NCI-H748 (cell line): ENCODE results near the gene GPATCH1.
A peak's percentile ranks its signal among the peaks of the same experiment; 100 is the strongest.
"Not testable (repeated sequence)": the region's sequence is repeated elsewhere in the genome, so short reads cannot be mapped to it uniquely, and the experiment has no call there.

Experiments used
- DNase-seq: peaks from one replicate; lab custom pipeline; 2025; ENCODE audit not compliant: unreplicated experiment; lab: John Stamatoyannopoulos, UW

GPATCH1 gene, protein sequence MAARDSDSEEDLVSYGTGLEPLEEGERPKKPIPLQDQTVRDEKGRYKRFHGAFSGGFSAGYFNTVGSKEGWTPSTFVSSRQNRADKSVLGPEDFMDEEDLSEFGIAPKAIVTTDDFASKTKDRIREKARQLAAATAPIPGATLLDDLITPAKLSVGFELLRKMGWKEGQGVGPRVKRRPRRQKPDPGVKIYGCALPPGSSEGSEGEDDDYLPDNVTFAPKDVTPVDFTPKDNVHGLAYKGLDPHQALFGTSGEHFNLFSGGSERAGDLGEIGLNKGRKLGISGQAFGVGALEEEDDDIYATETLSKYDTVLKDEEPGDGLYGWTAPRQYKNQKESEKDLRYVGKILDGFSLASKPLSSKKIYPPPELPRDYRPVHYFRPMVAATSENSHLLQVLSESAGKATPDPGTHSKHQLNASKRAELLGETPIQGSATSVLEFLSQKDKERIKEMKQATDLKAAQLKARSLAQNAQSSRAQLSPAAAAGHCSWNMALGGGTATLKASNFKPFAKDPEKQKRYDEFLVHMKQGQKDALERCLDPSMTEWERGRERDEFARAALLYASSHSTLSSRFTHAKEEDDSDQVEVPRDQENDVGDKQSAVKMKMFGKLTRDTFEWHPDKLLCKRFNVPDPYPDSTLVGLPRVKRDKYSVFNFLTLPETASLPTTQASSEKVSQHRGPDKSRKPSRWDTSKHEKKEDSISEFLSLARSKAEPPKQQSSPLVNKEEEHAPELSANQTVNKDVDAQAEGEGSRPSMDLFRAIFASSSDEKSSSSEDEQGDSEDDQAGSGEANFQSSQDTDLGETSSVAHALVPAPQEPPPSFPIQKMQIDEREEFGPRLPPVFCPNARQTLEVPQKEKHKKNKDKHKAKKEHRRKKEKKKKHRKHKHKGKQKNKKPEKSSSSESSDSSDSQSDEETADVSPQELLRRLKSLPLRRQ

DNA sequence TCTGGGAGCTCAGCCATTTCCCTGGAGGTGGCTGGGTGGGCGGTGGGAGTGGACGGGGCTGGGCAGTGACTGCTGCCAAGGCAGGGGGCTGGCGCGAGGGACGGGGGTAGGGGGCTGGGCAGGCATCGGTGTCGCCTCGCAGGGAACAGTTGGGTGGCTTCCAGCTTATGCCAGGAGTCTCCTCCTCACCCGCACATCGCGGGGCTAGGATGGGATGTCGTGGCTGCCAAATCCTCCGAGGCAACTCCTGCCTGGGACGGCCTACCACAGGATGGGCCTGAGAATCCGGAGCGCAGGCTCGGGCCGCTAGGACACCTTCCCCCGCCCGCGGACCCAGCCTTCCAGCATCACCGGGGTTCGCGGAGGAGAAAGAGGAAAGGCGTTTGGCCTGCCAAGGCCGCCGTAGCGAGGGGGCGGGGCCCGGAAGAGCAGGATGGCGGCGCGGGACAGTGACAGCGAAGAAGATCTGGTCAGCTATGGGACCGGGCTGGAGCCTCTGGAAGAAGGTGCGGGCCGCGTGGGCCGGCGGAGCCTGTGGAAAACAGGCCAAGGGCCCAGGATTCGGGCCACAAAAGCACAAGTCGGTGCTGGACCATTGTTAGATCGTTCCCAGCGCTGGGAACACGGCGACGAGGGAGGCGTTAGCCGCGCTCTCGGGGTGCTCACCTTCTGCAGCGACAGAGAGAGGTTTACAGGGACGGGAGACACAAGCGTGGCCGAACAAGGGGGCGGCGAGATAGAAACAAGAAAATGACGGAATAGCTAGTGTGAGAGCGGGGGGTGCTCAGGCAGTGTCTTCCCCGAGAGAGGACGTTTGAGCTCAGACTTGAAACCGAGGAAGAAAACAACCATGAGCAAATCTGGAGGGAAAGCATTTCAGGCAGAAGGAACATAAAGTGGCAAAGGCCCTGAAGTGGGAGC is at the start of gene GPATCH1:
Gene GPATCH1 (plus strand): TSS at position 421 of the 921 bp plus-strand sequence. CDS start 13 bp downstream, at position 434.
- DNase-seq: peak; percentile 90

DNA sequence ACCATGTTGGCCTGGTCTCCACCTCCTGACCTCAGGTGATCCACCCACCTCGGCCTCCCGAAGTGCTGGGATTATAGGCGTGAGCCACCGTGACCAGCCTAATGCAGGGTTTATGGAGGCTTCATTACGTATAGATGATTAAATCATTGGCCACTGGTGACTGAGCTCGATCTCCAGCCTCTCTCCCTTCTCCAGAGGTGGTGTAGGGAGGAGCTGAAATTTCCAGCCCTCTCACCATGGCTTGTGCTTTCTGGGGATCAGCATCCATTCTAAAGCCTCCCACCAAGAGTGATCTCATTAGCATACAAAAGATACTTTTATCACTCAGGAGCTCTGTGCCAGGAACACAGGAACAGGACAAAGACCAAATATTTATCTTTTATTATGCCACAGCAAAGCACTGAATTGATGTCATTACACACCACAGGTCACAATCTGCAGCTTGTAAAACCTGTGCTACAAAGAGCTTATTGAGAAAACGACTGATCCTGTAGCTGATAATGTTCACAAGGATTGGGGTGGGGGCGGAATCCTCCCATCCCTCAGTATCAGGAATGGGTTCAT is 48.7 kb upstream of the GPATCH1 start:
- peak; percentile 73 for DNase-seq

DNA sequence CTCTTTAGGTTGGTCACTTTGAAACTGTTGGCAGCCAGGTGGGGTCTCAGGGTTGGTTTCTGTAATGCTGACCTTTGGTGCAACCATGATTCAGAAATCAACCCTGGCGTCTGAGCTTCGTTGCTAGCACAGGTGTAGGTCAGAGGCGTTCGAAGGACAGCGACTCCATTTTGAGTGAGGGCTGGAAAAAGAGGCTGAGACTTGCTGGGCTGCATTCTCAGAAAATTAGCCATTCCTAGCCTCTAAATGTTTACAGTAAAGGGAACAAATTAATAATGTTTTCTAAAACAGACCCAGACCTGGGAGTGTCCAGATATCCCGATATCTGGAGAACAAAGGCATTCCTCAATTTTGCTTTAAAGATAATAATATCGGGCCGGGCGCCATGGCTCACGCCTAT is 45.5 kb upstream of the GPATCH1 start:
- DNase-seq: no peak

DNA sequence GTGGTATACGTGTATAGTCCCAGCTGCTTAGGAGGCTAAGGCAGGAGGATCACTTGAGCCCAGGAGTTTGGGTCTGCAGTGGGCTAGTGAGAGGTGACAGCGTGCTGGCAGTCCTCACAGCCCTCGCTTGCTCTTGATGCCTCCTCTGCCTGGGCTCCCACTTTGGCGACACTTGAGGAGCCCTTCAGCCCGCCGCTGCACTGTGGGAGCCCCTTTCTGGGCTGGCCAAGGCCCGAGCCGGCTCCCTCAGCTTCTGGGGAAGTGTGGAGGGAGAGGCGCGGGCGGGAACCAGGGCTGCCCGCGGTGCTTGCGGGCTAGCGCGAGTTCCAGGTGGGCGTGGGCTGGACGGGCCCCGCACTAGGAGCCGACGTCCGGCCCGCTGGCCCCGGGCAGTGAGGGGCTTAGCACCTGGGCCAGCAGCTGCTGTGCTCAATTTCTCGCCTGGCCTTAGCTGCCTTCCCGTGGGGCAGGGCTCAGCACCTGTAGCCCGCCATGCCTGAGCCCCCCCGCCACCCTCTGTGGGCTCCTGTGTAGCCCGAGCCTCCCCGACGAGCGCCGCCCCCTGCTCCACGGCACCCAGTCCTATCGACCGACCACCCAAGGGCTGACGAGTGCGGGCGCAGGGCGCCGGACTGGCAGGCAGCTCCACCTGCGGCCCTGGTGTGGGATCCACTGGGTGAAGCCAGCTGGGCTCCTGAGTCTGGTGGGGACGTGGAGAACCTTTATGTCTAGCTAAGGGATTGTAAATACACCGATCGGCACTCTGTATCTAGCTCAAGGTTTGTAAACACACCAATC is 44.4 kb upstream of the GPATCH1 start:
- DNase-seq: not testable (repeated sequence)

DNA sequence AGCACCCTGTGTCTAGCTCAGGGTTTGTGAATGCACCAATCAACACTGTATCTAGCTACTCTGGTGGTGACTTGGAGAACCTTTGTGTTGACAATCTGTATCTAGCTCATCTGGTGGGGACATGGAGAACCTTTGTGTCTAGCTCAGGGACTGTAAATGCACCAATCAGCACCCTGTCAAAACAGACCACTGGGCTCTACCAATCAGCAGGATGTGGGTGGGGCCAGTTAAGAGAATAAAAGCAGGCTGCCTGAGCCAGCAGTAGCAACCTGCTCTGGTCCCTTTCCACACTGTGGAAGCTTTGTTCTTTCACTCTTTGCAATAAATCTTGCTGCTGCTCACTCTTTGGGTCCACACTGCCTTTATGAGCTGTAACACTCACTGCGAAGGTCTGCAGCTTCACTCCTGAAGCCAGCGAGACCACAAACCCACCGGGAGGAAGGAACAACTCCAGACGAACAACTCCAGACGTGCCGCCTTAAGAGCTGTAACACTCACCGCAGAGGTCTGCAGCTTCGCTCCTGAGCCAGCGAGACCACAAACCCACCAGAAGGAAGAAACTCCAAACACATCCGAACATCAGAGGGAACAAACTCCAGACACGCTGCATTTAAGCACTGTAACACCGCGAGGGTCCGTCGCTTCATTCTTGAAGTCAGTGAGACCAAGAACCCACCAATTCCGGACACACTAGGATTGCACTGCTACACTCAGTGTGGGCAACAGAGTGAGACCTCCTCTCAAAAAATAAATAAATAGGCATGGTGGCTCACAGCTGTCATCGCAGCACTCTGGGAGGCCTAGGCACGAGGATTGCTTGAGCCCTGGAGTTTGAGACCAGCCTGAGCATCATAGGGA is 43.6 kb upstream of the GPATCH1 start:
- DNase-seq: not testable (repeated sequence)

DNA sequence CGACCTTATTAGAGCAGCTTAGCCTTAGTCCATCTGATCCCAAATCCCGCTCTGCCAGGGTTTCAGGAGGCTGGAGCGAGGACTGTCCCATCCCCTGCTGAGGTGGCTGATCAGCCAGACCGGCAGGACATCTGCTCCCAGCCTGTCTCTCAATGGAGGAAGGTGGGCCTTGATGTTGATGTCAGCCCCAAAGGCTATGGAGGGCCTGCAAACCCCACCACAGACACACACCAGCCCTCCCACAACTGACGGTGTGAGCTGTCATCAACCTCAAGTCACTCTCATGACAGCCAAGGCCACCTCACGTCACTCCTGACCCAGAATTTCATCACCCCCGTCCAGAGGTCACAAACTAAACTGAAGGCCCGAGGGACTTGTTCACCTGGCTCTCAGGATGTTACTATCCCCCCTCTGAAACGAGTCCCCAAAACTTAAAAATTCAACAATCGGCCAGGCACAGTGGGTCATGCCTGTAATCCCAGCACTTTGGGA is 41.8 kb upstream of the GPATCH1 start:
- DNase-seq: no peak

DNA sequence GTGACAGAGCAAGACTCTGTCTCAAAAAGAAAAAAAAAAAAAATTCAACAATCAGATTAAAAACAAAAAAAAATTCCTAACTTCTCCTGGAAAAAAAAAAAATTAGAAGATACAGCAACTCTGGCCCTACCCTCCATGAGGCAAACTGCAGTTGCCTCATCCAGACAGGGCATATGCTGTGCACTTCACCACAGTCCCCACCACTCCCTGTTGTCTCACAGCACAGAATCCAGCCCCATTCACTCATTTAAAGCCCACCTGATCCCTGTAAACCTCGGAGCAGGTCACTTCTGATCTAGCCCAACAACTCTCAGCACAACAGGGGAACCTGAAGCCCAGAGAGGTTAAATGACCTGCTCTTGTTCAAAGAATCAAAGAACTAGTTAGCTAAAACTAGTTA is 41.2 kb upstream of the GPATCH1 start:
- DNase-seq: no peak

DNA sequence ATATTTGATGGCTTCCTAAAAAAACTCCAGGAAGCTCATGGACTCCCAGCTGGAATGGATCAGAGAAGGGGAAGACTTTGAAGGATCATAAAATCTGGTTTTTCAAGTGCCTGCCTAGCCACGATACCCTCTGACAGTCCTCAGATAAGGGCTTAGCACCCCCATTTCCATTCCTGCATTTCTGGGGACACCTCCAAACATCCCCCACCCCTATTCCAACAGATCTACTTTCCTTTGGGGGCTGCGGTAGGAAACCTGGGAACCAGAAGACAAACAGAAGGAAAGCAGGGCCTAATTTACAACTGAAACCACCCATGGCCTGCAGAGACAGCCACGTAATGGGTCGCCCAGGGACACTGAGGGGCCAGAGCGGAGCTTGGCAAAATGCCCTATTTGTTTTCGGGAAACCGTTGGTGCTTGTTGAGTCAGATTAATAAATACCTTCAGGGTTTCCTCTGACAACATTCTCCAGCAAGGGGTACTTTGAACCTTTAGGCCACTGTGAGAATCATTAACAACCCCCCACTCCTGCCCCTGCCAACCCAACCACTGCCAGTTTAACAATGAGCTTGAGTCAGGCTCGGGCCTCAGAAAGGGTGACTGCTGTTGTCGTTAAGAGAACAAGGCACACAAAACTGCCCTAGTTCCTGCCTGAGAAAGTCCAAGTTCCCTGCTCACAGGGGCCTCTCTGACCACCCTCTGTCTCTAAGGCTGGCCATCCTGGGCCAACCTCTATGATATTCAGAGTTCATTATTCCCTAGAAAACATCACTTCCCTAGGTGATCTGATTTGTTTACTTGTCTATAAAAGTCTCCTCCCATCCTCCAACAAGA is 39.8 kb upstream of the GPATCH1 start:
- DNase-seq: no peak

DNA sequence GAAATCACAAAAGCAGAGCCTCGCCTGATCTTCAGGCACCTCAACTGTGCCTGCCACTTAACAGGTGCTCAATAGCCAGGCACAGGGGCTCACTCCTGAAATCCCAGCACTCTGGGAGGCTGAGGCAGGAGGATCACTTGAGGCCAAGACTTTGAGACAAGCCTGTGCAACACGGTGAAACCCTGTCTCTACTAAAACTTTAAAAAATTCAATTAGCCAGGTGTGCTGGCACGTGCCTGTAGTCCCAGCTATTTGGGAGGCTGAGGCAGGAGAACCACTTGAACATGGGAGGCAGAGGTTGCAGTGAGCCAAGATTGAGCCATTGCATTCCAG is 39.2 kb upstream of the GPATCH1 start:
- not testable (repeated sequence) for DNase-seq

DNA sequence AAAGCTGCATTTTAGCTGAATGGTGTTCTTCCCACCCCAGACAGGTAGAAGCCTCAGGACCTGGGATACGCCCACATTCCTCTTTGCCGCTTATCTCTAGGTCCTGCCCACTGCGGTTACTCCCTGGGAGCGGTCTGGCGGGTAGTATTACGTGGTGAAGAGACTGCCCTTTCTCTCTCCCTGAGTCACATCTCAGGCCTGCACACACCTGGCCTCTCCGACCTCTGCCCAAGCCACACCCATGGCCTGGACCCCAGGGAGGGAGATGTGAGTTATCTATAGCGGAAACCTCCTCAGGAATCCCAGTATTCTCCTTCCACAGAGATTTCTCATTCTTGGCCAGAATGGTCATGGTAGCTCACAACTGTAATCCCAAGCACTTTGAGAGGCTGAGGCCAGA is 33.6 kb upstream of the GPATCH1 start:
- peak; percentile 16 for DNase-seq

DNA sequence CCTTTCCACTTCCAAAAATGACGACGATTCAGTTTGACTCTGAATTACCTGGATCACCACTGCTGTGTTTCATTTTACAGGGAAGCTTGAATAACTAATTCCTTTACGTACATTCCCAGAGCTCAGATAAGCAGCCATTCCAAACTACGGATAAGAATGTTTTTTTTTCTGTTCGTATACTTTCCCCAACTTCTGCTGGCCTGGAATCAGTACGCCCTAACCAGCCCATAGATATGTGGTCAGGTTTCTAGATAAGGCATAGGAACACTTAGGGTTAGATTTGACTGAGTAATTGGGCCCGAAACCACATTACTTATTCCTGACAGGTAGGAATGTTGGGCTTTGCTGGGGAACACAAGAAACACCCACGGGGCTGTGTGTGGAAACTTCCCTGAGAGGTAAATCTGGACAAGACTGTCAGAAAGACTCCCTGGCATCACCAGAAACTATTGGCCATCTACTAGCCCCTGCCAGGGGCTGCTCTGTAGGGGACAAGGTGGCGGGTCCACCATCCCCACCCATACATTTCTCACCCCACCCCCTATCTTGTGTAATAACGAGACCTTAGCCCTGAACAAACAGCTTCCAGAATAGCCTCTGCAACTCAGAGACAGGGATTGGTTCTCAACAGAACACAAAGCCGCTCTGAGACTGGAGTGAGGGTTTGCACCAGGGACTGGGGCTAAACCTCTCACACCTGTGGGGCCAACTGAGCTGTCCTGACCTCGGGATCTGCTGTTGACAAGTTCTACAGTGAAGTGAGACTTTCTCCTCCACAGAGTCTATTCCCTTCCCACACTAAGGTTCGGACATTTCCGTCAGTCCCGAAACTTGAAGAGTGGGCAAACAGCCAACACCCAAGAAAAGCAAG is 31.9 kb upstream of the GPATCH1 start:
- DNase-seq: no peak

DNA sequence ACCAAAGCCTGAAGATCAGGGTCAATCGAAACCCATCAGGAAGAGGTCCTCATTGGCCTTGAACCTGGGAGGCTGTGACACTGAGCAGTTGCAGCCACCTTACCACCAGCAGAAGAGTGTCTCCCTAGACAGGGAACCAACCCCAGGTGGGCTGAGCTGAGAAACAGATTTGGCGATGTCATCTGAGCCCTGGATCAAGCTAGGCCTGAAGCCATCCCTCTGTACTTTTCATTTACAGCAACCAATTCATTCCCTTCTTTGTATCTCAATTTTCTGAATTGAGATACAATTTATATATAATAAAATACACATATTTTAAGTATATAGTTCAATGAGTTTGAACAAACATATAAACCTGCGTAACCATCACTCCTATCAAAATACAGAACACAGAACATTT is 30.9 kb upstream of the GPATCH1 start:
- no peak for DNase-seq

DNA sequence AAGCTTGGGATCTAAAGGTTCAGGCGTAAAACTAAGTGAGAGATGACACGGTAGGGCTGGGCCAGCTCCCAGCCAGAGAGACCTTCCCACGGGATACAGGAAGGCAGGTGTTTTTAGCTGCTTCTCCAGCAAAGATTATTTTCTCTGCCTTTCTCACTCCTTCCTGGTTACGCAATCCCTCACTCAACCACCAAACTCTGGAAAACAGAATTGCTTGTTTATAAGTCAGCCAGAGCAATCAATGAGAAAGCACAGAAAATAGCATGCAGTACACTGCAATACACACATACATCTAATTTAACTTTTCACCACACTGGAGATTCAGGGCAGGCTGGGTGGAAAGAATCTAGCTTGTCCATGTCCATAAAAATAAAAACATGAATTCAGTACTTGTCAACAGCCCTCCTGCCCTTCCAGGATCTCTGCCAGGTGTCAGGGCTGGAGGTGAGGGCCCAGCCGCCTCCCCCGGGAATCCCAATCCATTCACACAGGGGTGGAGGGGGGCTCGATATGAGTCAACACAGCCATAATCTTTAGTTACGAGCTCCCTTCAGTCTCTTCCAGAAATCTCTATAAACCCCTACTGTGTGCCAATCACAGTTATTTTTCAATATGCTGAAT is 28.5 kb upstream of the GPATCH1 start:
- DNase-seq: no peak

DNA sequence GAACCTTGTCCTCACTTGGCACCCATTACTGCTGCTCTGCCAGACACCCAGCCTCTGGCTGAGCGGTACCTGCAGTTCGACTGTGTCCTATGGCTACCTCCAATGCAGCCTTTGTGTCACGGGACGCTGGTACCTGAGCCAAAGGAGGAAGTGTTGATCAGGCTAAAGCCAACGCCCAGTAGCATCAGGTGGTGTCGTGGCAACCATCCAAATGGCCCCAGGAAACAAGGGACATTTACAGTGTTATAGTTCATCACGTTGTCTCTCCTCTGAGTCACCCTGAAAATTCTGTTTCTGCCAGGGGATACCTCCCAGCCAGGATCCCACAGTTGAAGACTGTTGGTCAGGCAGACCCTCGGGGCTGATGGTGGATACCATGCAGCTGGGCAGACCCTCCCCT is 26.4 kb upstream of the GPATCH1 start:
- DNase-seq: no peak

DNA sequence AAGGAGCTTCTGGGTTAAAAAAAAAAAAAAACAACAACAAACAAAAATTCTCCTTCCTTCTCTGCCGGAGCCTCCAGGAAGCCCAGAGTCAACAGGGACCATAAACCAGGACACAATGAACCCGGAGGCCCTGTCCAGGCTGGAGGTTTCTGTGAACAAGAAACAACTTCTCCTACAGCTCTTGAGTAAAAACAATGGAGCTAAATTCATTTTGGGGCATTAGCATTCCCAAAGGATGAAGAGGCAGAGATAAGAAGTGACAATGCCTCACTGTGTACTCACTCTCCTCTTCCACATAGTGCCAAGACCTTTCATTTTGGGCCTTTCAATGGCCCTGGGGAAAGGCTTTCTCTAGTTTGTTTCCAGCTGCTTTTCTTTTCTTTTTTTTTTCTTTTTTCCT is 25.3 kb upstream of the GPATCH1 start:
- no peak for DNase-seq

DNA sequence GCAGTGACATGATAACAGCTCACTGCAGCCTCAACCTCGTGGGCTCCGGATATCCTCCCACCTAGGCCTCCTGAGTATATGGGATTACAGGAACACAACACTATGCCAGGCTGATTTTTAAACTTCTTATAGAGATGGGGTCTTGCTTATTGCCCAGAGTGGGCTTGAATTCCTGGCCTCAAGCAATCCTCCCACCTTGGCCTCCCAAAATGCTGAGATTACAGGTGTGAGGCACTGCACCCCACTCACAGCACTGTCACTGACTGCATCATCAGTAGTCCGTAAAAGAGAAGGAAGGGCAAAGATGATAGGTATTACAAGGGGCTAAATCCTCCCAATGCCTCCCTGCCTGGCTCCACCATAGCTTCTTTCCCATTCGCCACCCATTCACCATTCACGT is 20.4 kb upstream of the GPATCH1 start:
- DNase-seq: no peak

DNA sequence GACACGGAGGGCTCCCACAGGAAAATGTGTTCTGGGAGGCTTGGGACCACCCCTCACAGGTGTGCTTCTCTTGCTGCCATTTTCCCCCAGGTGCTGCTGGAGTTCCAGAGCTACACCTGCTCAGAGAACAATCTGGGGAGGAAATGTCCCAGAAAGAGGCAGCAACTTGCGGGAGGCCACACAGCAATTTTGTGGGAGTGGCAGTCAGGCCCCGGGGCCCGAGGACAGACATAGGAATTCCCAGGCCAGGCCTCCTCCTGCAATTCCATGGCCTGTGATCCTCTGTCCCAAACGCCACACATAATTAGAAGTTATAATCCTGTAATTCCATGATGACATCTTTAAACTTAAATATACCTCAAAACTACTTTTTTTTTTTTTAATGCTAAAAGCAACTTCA is 18.1 kb upstream of the GPATCH1 start:
- no peak for DNase-seq
